HG03066 (cell line): ENCODE data around the gene ERAL1.
"Not testable (repeated sequence)": the region's sequence is repeated elsewhere in the genome, so short reads cannot be mapped to it uniquely, and the experiment has no call there.

Experiments used
- ATAC-seq: cut with Tn5 transposase; IDR thresholded peaks from one replicate; pipeline ENCODE4 v1.9.1; 2021; ENCODE audit warnings: low read depth; ENCODE audit not compliant: unreplicated experiment

Gene ERAL1

GRCh38 chr17:28878158-28878910, 23.5 kb downstream of the ERAL1 start:
- ATAC-seq = no peak

DNA sequence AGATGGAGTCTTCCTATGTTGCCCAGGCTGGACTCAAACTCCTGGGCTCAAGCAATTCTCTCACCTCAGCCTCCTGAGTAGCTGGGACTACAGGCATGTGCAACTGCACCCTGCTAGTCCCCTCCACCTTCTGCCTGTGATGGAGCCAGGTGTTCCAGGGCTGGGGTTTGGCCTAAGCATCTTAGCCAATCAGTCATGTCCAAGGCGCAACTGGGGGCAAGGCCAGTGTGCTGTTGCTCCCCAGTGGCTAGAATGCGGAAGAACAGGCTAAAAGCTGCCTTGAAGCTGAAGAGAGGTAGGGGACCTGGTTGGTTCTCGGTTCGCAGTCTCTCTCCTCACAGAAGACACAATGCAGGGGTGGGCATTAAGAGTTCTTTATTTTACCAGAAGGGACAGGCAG, 24.2 kb downstream of the ERAL1 start:
- no peak for ATAC-seq

DNA sequence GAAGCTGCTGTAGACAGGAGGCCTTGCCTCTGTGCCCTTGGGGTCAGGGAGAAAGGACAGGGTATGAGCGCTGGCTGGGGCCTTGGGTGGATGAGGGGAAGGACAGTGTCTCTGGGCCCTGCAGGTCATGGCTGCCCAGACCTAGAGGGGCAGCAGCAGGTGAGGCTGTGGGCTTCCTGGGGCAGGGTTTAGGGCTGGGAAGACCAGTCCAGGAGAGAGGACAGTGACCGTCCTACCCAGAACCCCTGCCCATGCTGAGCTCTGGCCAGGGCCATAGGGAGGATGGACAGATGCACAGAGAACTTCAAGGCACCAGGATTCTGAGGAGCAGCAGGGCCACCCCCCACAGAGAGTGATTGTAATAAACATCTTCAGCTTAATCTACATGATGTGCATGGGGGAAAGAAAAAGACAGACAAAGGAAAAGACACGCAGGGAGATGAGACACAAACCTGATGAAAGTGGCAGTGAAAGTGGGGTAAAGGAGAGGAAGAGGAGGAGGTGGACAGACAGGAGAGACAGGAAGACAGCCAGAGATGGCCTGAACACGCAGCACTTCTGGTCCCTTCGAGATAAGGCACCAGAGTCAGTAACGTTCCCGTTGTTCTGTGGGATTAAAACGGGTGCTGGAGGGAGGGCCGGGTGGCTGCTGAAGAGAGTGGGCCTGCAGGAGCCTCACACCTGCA, 25.2 kb downstream of the ERAL1 start:
- no peak for ATAC-seq

DNA sequence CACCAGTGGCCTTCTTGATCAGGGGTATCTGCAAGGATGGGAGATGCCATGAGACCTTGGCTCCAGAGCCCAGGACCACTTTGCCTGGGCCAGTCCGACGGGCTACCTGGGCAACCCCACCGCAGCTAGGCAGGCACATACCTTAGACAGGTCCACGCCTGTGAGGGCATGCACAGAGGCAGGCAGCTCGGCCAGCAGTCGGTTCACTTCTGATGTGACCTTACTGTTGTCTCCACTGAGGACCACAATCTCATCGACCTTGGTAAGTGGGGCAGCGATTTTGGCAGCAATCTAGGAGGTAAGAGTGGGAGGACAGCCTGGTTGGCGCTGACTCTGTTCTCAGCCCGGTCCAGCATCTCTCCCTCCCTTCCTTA, 25.7 kb downstream of the ERAL1 start:
- no peak for ATAC-seq

GRCh38 chr17:28881533-28882056, 26.8 kb downstream of the ERAL1 start:
- no peak for ATAC-seq

DNA sequence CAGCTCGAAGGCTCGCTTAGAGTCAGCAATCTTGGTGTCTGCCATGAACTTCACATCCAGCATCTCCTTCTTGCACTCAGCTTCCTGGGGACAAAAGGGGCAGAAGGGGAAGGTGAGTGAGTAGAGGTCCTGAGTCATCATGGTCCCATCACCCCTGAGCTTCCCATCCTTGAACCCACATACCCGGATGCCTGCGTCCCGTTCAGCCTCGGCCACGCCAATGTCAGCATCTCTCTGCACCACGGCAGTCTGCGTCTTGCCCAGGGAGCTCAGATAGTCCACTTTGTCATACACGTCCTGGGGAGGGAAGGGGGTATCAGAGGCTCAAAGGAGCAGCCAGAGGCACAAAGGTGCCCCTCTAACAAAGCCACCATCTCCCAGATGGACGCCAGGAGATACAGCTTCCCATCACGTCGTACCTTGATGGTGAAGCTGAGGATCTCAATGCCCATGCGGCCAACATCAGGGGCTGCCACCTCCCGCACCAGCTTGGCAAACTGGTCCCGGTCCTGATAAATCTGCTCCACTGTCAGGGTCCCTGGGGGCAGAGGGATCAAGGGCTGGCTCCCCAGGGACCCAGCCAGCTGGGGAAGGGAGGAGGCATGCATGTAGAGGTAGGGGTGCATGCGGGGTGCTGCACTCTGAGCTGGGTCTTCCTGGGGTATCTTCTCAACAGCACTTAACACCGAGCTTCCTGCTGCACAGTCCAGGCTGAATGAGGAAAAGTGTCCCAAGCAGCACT, 27.5 kb downstream of the ERAL1 start:
- no peak for ATAC-seq

- ATAC-seq = no peak
These were observed 29.3 kb downstream of the ERAL1 start for GRCh38 chr17:28883967-28884702.

- ATAC-seq = no peak
These were observed 30.5 kb downstream of the ERAL1 start for GRCh38 chr17:28885363-28885762.

GRCh38 chr17:28885951-28886350, 31.1 kb downstream of the ERAL1 start:
- ATAC-seq = no peak

GRCh38 chr17:28887871-28888471, 33.2 kb downstream of the ERAL1 start:
- no peak for ATAC-seq

GRCh38 chr17:28888832-28889231, 34.0 kb downstream of the ERAL1 start:
- ATAC-seq = no peak

GRCh38 chr17:28889996-28890395, 35.2 kb downstream of the ERAL1 start:
- no peak for ATAC-seq

DNA sequence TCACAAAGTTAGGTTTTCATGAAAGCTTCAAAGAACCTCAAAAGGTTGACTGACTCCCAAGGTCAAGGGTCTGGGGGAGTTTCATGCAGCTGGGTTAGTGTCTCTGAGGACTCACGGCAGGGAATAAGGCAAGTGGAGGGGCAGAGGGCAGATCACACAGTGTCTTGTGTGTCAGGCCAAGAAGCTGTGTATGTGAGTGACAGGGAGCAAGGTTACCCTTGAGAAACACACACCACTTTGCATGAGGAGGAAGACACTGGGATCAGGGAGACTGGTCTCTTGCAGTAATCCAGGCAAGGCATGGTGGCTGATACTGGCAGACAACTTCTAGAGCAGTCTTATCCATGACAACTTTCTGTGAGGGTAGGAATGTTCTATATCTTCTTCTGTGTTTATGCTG, 36.4 kb downstream of the ERAL1 start:
- ATAC-seq = no peak

DNA sequence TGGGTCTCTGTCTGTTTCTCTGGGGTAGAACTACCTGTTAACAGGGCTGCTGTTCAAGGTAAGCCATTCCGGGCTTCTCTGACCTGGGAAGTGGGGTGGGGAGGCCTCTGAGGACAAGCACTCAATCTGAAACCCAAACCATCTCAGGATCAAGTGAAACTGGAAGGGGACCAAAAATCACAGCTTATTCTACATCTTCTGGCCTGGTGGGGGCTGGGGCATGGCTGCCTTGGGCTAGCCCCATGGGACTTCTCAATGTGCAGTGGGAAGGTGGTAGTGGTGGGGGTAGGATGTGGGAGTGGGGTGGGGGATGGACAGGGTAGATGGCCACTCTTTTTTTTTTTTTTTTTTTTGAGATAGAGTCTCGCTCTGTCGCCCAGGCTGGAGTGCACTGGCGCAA, 37.2 kb downstream of the ERAL1 start:
- no peak for ATAC-seq

GRCh38 chr17:28893248-28894183, 38.7 kb downstream of the ERAL1 start:
- ATAC-seq = not testable (repeated sequence)

- ATAC-seq = no peak
These were observed 41.1 kb downstream of the ERAL1 start for GRCh38 chr17:28895794-28896447.

- no peak for ATAC-seq
These were observed 41.7 kb downstream of the ERAL1 start for GRCh38 chr17:28896491-28896883.

- ATAC-seq = no peak
These were observed 42.3 kb downstream of the ERAL1 start, which contains the start of gene FLOT2 for GRCh38 chr17:28896884-28897768. Gene FLOT2, minus strand, starts transcription at chr17:28897733. Its CDS starts 159 bp downstream, at chr17:28897574.
